Measurements from ENCODE around the gene MAPKAP1.

The MAPKAP1 gene

GRCh38 chr9:125549039-125549438 is 158.0 kb downstream of the MAPKAP1 start:
- ChIA-PET POLR2A (no interaction called here), CTCF (interaction anchor here (1.0 to 1.9 kb wide), 2 partner anchors 10 to 942 kb away, joined by 3 to 13 read pairs; no protein-coding TSS in a partner anchor)
- DNase-seq (ENCODE audit: low read depth, low spot score) = no peak
- no peak for TF ChIP-seq CTCF (IDR thresholded peaks at IDR 0.05; ENCODE audit: insufficient read depth, low read length, missing control alignments)
- no peak overlapping the region for H3K4me3 ChIP-seq (ENCODE audit: low read depth, low read length)

- DNase-seq (ENCODE audit: low read depth, low spot score) = no peak
- no peak overlapping the region for H3K4me3 ChIP-seq (ENCODE audit: low read depth, low read length)
- ChIA-PET POLR2A (no interaction called here), CTCF (interaction anchor here (1.0 to 3.3 kb wide), 3 partner anchors 10 to 943 kb away, joined by 3 to 18 read pairs (median 8); no protein-coding TSS in a partner anchor)
- no peak for TF ChIP-seq CTCF (IDR thresholded peaks at IDR 0.05; ENCODE audit: insufficient read depth, low read length, missing control alignments)
Observed at GRCh38 chr9:125548141-125548540, 158.9 kb downstream of the MAPKAP1 start.

GRCh38 chr9:125547368-125547767 is 159.6 kb downstream of the MAPKAP1 start:
- H3K4me3 ChIP-seq (ENCODE audit: low read depth, low read length) = no peak overlapping the region
- DNase-seq (ENCODE audit: low read depth, low spot score) = no peak
- TF ChIP-seq CTCF (IDR thresholded peaks at IDR 0.05; ENCODE audit: insufficient read depth, low read length, missing control alignments) = no peak
- POLR2A ChIA-PET = no interaction called here
- CTCF ChIA-PET = interaction anchor here (1.6 to 3.3 kb wide), 2 partner anchors 11 to 140 kb away, joined by 8 to 18 read pairs; no protein-coding TSS in a partner anchor

- TF ChIP-seq CTCF (IDR thresholded peaks at IDR 0.05; ENCODE audit: insufficient read depth, low read length, missing control alignments) = no peak
- no peak for DNase-seq (ENCODE audit: low read depth, low spot score)
Observed at GRCh38 chr9:125545845-125546244, 161.2 kb downstream of the MAPKAP1 start.

GRCh38 chr9:125544988-125545651 is 161.9 kb downstream of the MAPKAP1 start:
- H3K4me3 ChIP-seq (ENCODE audit: low read depth, low read length) = no peak overlapping the region
- ChIA-PET CTCF (interaction anchor here (1.3 to 3.3 kb wide), 6 partner anchors 10 to 137 kb away, joined by 3 to 18 read pairs (median 6); no protein-coding TSS in a partner anchor), POLR2A (no interaction called here)
- no peak for TF ChIP-seq CTCF (IDR thresholded peaks at IDR 0.05; ENCODE audit: insufficient read depth, low read length, missing control alignments)
- no peak for DNase-seq (ENCODE audit: low read depth, low spot score)

More at GRCh38 chr9:125545845-125546244, 161.2 kb downstream of the MAPKAP1 start:
- H3K4me3 ChIP-seq (ENCODE audit: low read depth, low read length) = no peak overlapping the region
- ChIA-PET POLR2A (no interaction called here), CTCF (interaction anchor here (1.6 to 3.3 kb wide), 2 partner anchors 13 to 15 kb away, joined by 3 to 18 read pairs; no protein-coding TSS in a partner anchor)

- DNase-seq (ENCODE audit: low read depth, low spot score) = no peak
- POLR2A ChIA-PET = no interaction called here
- CTCF ChIA-PET = interaction anchor here (1.3 to 1.9 kb wide), 4 partner anchors 9 to 137 kb away, joined by 3 to 12 read pairs (median 6); no protein-coding TSS in a partner anchor
- TF ChIP-seq CTCF (IDR thresholded peaks at IDR 0.05; ENCODE audit: insufficient read depth, low read length, missing control alignments) = no peak
- H3K4me3 ChIP-seq (ENCODE audit: low read depth, low read length) = no peak overlapping the region
Observed at GRCh38 chr9:125544484-125544883, 162.5 kb downstream of the MAPKAP1 start.

All from AG04449 (cell line).